Measurements from ENCODE around the gene FCHSD2.

- no peak for TF ChIP-seq POLR2A (IDR thresholded peaks at IDR 0.05; ENCODE audit: low read depth, low read length)
- no peak for TF ChIP-seq TAF1 (IDR thresholded peaks at IDR 0.05; ENCODE audit: borderline replicate concordance, low read depth, low read length)
- no peak for TF ChIP-seq POLR2AphosphoS5 (IDR thresholded peaks at IDR 0.05; ENCODE audit: low read depth, low read length)
Observed at GRCh38 chr11:73188301-73188700, 46.2 kb upstream of the FCHSD2 start.

All from GM12892 (cell line).